H1 (cell line): ENCODE measurements around the gene HECTD1. TPM values are rescaled to one million over a fixed set of nuclear protein-coding genes. Genes with fewer than 3 reads are reported as not detected.

Experiments used
- CTCF ChIA-PET: fragments of 300-600 bp; sonication (Branson Sonifier 250); formaldehyde crosslinking; loops from one replicate; lab custom pipeline; 2021; ENCODE audit not compliant: partially characterized antibody; lab: Charles Lee
- POLR2A ChIA-PET: fragments of 300-600 bp; sonication (Branson Sonifier 250); formaldehyde crosslinking; loops from one replicate; lab custom pipeline; 2021; ENCODE audit warnings: inconsistent platforms; ENCODE audit not compliant: partially characterized antibody; lab: Charles Lee
- DNase-seq, 2 experiments: peaks; one replicate each; pipeline versions ENCODE4 v3.0.0 to v3.0.0-alpha.2; 2010 to 2022; ENCODE audit warnings: low spot score in 2 of 2, low read depth in 1 of 2, mixed read lengths in 1 of 2
- FAIRE-seq: peaks from 2 replicates; lab custom pipeline; 2011; peaks lifted over from hg19 to GRCh38; lab: Jason Lieb, UNC
- H2AFZ ChIP-seq: 2 replicates; pipeline ENCODE4 v1.8.1; 2012; ENCODE audit warnings: low read length, inconsistent platforms
- H2AK5ac ChIP-seq: 2 replicates; pipeline ENCODE4 v1.6.1; 2013; ENCODE audit warnings: low read depth, low read length
- H2BK120ac ChIP-seq: replicated peaks from 2 replicates; pipeline ENCODE3; 2013; ENCODE audit warnings: low read depth, low read length, inconsistent platforms
- H2BK12ac ChIP-seq: 2 replicates; pipeline ENCODE4 v1.6.1; 2013; ENCODE audit warnings: low read depth, low read length
- H2BK15ac ChIP-seq: 2 replicates; pipeline ENCODE4 v1.6.1; 2013; ENCODE audit warnings: low read length
- H2BK20ac ChIP-seq: 2 replicates; pipeline ENCODE4 v1.6.1; 2013; ENCODE audit warnings: low read length
- H2BK5ac ChIP-seq: 2 replicates; pipeline ENCODE4 v1.6.1; 2013; ENCODE audit warnings: low read depth, low read length
- H3K14ac ChIP-seq: 2 replicates; pipeline ENCODE4 v1.6.1; 2013; ENCODE audit warnings: inconsistent platforms; ENCODE audit not compliant: insufficient read length
- H3K18ac ChIP-seq: 2 replicates; pipeline ENCODE4 v1.6.1; 2013; ENCODE audit warnings: low read length; ENCODE audit errors: extremely low read depth
- H3K23ac ChIP-seq: 2 replicates; pipeline ENCODE4 v1.6.1; 2013; ENCODE audit warnings: inconsistent platforms; ENCODE audit not compliant: insufficient read length
- H3K23me2 ChIP-seq: 2 replicates; pipeline ENCODE4 v1.6.1; 2013; ENCODE audit warnings: low read depth, low read length
- H3K27ac ChIP-seq: 2 replicates; pipeline ENCODE4 v1.6.1; 2011; ENCODE audit warnings: low read depth, low read length, inconsistent platforms
- H3K27me3 ChIP-seq, 4 experiments: replicated peaks in 1 of 4; 1 replicate in 1 of 4; 2 replicates in 3 of 4; pipeline versions ENCODE4 v1.6.1 to v1.8.1; 2011 to 2013; ENCODE audit warnings: low read length in 3 of 4, mild to moderate bottlenecking in 3 of 4, inconsistent platforms in 2 of 4, mixed read lengths in 2 of 4, moderate library complexity in 1 of 4; ENCODE audit not compliant: control insufficient read depth in 3 of 4, insufficient read depth in 3 of 4; ENCODE audit errors: extremely low read depth in 1 of 4
- H3K36me3 ChIP-seq, 4 experiments: 2 replicates each; pipeline versions ENCODE4 v1.6.1 to v1.8.1; 2011 to 2013; ENCODE audit warnings: mild to moderate bottlenecking in 4 of 4, low read length in 3 of 4, moderate library complexity in 2 of 4, control low read depth in 1 of 4, inconsistent platforms in 1 of 4; ENCODE audit not compliant: insufficient read depth in 4 of 4, control insufficient read depth in 2 of 4
- H3K4ac ChIP-seq: replicated peaks from 2 replicates; pipeline ENCODE3; 2013; ENCODE audit warnings: low read length, low read depth, mixed read lengths, inconsistent platforms; ENCODE audit not compliant: insufficient read length
- H3K4me1 ChIP-seq, 4 experiments: replicated peaks in 1 of 4; 1 replicate in 1 of 4; 2 replicates in 3 of 4; pipeline versions ENCODE4 v1.6.1 to v1.8.1; 2011 to 2013; ENCODE audit warnings: low read length in 3 of 4, inconsistent platforms in 2 of 4, mixed read lengths in 1 of 4; ENCODE audit not compliant: insufficient read depth in 4 of 4, control insufficient read depth in 3 of 4
- H3K4me2 ChIP-seq, 2 experiments: 2 replicates each; pipeline versions ENCODE4 v1.6.1 to v1.8.1; 2011 to 2013; ENCODE audit warnings: low read depth in 2 of 2, low read length in 2 of 2, control low read depth in 1 of 2, inconsistent platforms in 1 of 2, mild to moderate bottlenecking in 1 of 2; ENCODE audit not compliant: insufficient read depth in 1 of 2
- H3K4me3 ChIP-seq, 4 experiments: fragments of 200-600, 300-600 bp in 1 of 4; sonication (generic), shearing (Covaris generic), sonication (Bioruptor Twin) in 1 of 4; 2 replicates each; pipeline versions ENCODE4 v1.5.1 to v1.8.1; 2011 to 2016; ENCODE audit warnings: low read length in 4 of 4, low read depth in 3 of 4, control low read depth in 2 of 4, inconsistent platforms in 2 of 4, mild to moderate bottlenecking in 2 of 4, mixed read lengths in 1 of 4, moderate library complexity in 1 of 4; ENCODE audit not compliant: insufficient read depth in 2 of 4; ENCODE audit errors: extremely low read depth in 1 of 4
- H3K56ac ChIP-seq: replicated peaks from 2 replicates; pipeline ENCODE3; 2013; ENCODE audit warnings: low read depth, mild to moderate bottlenecking, mixed read lengths, low read length, inconsistent platforms; ENCODE audit not compliant: insufficient read length
- H3K79me1 ChIP-seq: 2 replicates; pipeline ENCODE4 v1.6.1; 2013; ENCODE audit warnings: low read depth, low read length, control low read depth
- H3K79me2 ChIP-seq, 2 experiments: 2 replicates each; pipeline versions ENCODE4 v1.6.1 to v1.8.1; 2012 to 2013; ENCODE audit warnings: low read length in 2 of 2, mild to moderate bottlenecking in 2 of 2, inconsistent platforms in 1 of 2; ENCODE audit not compliant: insufficient read depth in 2 of 2, control insufficient read depth in 1 of 2
- H3K9ac ChIP-seq, 4 experiments: replicated peaks in 1 of 4; 1 replicate in 1 of 4; 2 replicates in 3 of 4; pipeline versions ENCODE4 v1.6.1 to v1.8.1; 2011 to 2013; ENCODE audit warnings: low read depth in 3 of 4, low read length in 3 of 4, control low read depth in 2 of 4, mild to moderate bottlenecking in 2 of 4, moderate library complexity in 2 of 4, inconsistent platforms in 1 of 4; ENCODE audit errors: extremely low read depth in 1 of 4
- H3K9me3 ChIP-seq, 2 experiments: 2 replicates each; pipeline versions ENCODE4 v1.6.1 to v1.8.1; 2012 to 2013; ENCODE audit warnings: mild to moderate bottlenecking in 2 of 2, moderate library complexity in 2 of 2, control low read depth in 1 of 2, inconsistent platforms in 1 of 2, low read depth in 1 of 2, low read length in 1 of 2, mixed read lengths in 1 of 2; ENCODE audit not compliant: insufficient read depth in 2 of 2
- H4K20me1 ChIP-seq, 2 experiments: replicated peaks in 1 of 2; 2 replicates each; pipeline versions ENCODE3 to v1.8.1; 2011 to 2013; ENCODE audit warnings: inconsistent platforms in 2 of 2, low read length in 2 of 2, mild to moderate bottlenecking in 1 of 2; ENCODE audit not compliant: insufficient read depth in 2 of 2, control insufficient read depth in 1 of 2
- H4K5ac ChIP-seq: 2 replicates; pipeline ENCODE4 v1.6.1; 2013; ENCODE audit warnings: low read length, low read depth, mixed read lengths, inconsistent platforms; ENCODE audit not compliant: insufficient read length
- H4K8ac ChIP-seq: 2 replicates; pipeline ENCODE4 v1.8.0; 2013; ENCODE audit warnings: mild to moderate bottlenecking, moderate library complexity, low read length, inconsistent platforms; ENCODE audit not compliant: insufficient read depth; ENCODE audit errors: extremely low read depth
- H4K91ac ChIP-seq: replicated peaks from 2 replicates; pipeline ENCODE3; 2013; ENCODE audit warnings: low read length, mixed read lengths, inconsistent platforms; ENCODE audit not compliant: insufficient read length
- CHD2 ChIP-seq: IDR thresholded peaks from 2 replicates; pipeline ENCODE4 v1.6.1; 2012; ENCODE audit warnings: low read length, improper control_type of control experiment
- CREB1 ChIP-seq: IDR thresholded peaks from 2 replicates; pipeline ENCODE4 v1.6.1; 2012; ENCODE audit warnings: inconsistent platforms
- SP4 ChIP-seq: IDR thresholded peaks from 2 replicates; pipeline ENCODE4 v1.6.1; 2012; ENCODE audit warnings: low read length, inconsistent platforms
- TAF7 ChIP-seq: optimal IDR thresholded peaks from 2 replicates; pipeline ENCODE3; 2011; ENCODE audit warnings: low read depth, mild to moderate bottlenecking, inconsistent platforms, low read length, moderate library complexity, borderline replicate concordance
- WGBS, 2 experiments: shearing (Covaris generic) in 1 of 2; methylation state at CpG; one replicate each; pipeline versions ENCODE4 v1.1.6 to v1.1.7; 2013 to 2015; ENCODE audit warnings: low lambda C conversion rate in 2 of 2, mixed read lengths in 2 of 2, inconsistent platforms in 1 of 2, low coverage in 1 of 2, missing lambda C conversion rate in 1 of 2; ENCODE audit not compliant: insufficient replicate concordance in 2 of 2, insufficient coverage in 1 of 2, insufficient read length in 1 of 2; ENCODE audit errors: extremely low coverage in 1 of 2, missing lambda C conversion rate in 1 of 2; 5-methylcytosine and 5-hydroxymethylcytosine counted together
- polyA plus RNA-seq, 7 experiments: library from polyadenylated mRNA; depleted of rRNA in 3 of 7; stranded (reverse) in 5 of 7; unstranded in 2 of 7; fragments of >200 nt in 5 of 7; fragments of 200-250 nt in 2 of 7; gene quantifications; 1 replicate in 5 of 7; 2 replicates in 1 of 7; 4 replicates in 1 of 7; pipeline versions ENCODE4 v1.2.1 to v1.2.3, GENCODE V29; 2011 to 2013; ENCODE audit warnings: missing spikeins in 2 of 7, mixed read lengths in 2 of 7
- total RNA-seq: library from RNA; stranded (reverse); fragmentation: NEBNext Ultra II Directional; extraction: Animal tissue kit (Norgen Biotek cat#: 25700); gene quantifications from 2 replicates; pipeline ENCODE4 v1.2.1, GENCODE V29; 2021

Gene HECTD1
- total and polyA plus RNA-seq, 2 of the 8 experiments (the other 6 are each of a cell fraction or from before 2014, with no cell fraction given): 44.7 to 105 TPM

DNA sequence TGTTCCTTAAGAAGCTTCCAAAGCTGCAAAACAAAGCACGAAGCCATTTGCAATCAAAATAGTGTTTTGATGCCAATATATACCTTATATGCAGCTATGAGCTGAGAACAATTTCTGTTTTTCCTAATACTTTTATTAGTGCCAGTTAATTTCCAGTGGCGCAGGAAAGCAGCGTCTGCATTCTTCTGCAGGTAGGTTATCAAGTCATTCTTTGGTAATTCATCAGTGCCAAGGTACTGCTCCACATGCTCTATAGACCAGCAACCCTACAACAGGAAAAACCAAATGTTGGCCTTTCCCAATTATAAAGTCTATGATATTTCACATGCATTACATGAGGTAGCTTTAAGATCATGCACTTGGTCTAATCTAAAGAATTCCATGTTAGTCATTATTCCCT lies 93.8 kb downstream of the HECTD1 start:
- no peak overlapping the region for H2BK120ac ChIP-seq
- 93% methylated on average over 3 of the region's 3 CpGs; no CpG with 5 or more reads in 1 of the 2 experiments for WGBS, 2 experiments
- no peak overlapping the region for H2BK20ac ChIP-seq
- H3K36me3 ChIP-seq: peaks cover 10 to 77% (median 23%) of the 10 kb centered on the region in 4 experiments; a peak in 7 of 8 replicates
- no peak overlapping the region; the same call in 1 of the 2 replicates for H4K8ac ChIP-seq
- H3K79me2 ChIP-seq: no peaks in the 10 kb centered on the region
- H4K20me1 ChIP-seq: peaks cover 0 to 2% of the 10 kb centered on the region in 2 experiments
- H3K18ac ChIP-seq: no peak overlapping the region
- no peak overlapping the region for H3K4me2 ChIP-seq
- no peak overlapping the region for H3K4me3 ChIP-seq
- no peaks in the 10 kb centered on the region for H3K4me1 ChIP-seq
- FAIRE-seq: no peak
- H2AFZ ChIP-seq: no peak overlapping the region
- no peak overlapping the region for H4K91ac ChIP-seq
- no peak overlapping the region for H4K5ac ChIP-seq
- H3K9ac ChIP-seq: no peak overlapping the region
- no peak overlapping the region for H2BK12ac ChIP-seq
- CTCF ChIA-PET: interaction anchor here (1.0 kb wide), 1 partner anchor 8 kb away, joined by 3 read pairs; no protein-coding TSS in a partner anchor
- no peak overlapping the region for H2BK5ac ChIP-seq
- H3K56ac ChIP-seq: no peak overlapping the region
- H2BK15ac ChIP-seq: no peak overlapping the region
- H3K14ac ChIP-seq: no peak overlapping the region
- TF ChIP-seq CHD2 (no peak), TAF7 (no peak), CREB1 (no peak), SP4 (no peak)
- TF ChIP-seq, all 59 proteins: peak for 0
- POLR2A ChIA-PET: no interaction called here
- no peak overlapping the region for H3K4ac ChIP-seq
- no peak overlapping the region for H3K27ac ChIP-seq
- no peaks in the 10 kb centered on the region for H3K23me2 ChIP-seq
- no peak for DNase-seq
- H3K27me3 ChIP-seq: no peaks in the 10 kb centered on the region
- no peaks in the 10 kb centered on the region for H3K9me3 ChIP-seq
- no peak overlapping the region for H3K23ac ChIP-seq
- H3K79me1 ChIP-seq: no peaks in the 10 kb centered on the region
- H2AK5ac ChIP-seq: no peak overlapping the region
